Measurements from ENCODE around the gene SMAD5.

Gene SMAD5

DNA sequence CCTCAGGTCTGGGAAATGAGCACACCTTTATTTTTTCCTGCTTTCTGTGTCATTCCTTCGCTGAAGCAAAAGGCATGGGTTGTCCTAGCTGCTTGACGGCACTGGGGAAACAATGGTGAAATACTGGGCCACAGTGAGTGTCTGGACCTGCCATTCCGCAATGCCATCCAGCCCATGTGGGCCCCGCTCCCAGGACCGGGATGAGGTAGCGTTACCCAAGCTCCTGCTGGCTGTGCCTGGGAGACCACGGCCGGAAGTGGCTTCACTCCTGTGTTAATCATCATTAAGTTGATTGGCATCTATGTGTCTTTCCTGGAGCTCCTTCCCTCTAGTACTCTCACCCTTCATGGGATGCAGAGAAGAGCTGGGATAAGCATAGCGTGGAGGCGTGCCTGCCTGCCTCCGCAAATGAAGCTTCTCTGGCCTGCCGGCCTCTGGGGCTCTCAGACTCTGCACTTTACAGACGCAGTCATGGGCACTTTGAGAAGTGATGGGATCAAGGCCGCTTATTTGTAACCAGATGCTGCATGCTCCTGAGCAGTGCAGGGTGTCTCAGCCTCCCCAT is 76.8 kb downstream of the SMAD5 start:
- H3K27me3 ChIP-seq (replicated peaks; ENCODE audit: control insufficient read depth, insufficient read depth, low read length): peaks cover 1% of the 10 kb centered on the region; the same call in 1 of the 2 replicates
- no peaks in the 10 kb centered on the region for H3K36me3 ChIP-seq (ENCODE audit: control insufficient read depth, insufficient read depth, low read length)
- no peak for TF ChIP-seq CTCF (IDR thresholded peaks at IDR 0.05; ENCODE audit: insufficient read depth, low read length, poor library complexity, severe bottlenecking)
- H3K4me3 ChIP-seq (replicated peaks; ENCODE audit: low read depth, low read length): no peak overlapping the region
- DNase-seq (ENCODE audit: extremely low read depth, insufficient read length): no peak

GRCh38 chr5:136210259-136210658 is 77.6 kb downstream of the SMAD5 start:
- H3K27me3 ChIP-seq (replicated peaks; ENCODE audit: control insufficient read depth, insufficient read depth, low read length): peaks cover 1% of the 10 kb centered on the region; the same call in 1 of the 2 replicates
- DNase-seq (ENCODE audit: extremely low read depth, insufficient read length): no peak
- H3K4me3 ChIP-seq (replicated peaks; ENCODE audit: low read depth, low read length): no peak overlapping the region
- TF ChIP-seq CTCF (IDR thresholded peaks at IDR 0.05; ENCODE audit: insufficient read depth, low read length, poor library complexity, severe bottlenecking): no peak
- H3K36me3 ChIP-seq (ENCODE audit: control insufficient read depth, insufficient read depth, low read length): no peaks in the 10 kb centered on the region

- no peaks in the 10 kb centered on the region for H3K36me3 ChIP-seq (ENCODE audit: control insufficient read depth, insufficient read depth, low read length)
- no peak for DNase-seq (ENCODE audit: extremely low read depth, insufficient read length)
- H3K4me3 ChIP-seq (replicated peaks; ENCODE audit: low read depth, low read length): no peak overlapping the region
- TF ChIP-seq CTCF (IDR thresholded peaks at IDR 0.05; ENCODE audit: insufficient read depth, low read length, poor library complexity, severe bottlenecking): no peak
- peaks cover 1% of the 10 kb centered on the region; the same call in 1 of the 2 replicates for H3K27me3 ChIP-seq (replicated peaks; ENCODE audit: control insufficient read depth, insufficient read depth, low read length)
Observed at GRCh38 chr5:136211282-136212040, 78.8 kb downstream of the SMAD5 start.

DNA sequence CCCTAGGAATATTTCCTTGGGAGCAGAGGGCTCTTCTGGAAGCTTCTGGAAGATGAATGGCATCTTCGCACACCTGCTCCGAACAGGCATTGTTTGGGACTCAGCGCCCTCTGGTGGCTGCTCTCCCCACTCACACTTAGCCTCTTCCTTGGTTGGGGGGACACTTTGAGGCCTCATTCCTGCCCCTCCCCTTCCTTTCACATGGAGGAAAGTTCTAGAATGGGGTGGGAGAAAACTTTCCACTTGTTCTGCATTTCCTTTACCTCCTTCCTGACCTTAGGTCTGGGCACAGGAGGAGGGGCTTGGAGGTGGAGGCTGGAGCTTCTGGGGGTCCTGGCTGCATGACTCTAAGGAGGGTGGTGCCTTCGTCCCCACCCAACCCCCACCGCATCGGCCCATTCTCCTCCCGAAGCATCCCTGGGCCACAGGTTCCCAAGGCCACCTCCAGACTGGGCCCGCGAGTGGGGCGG is 79.6 kb downstream of the SMAD5 start:
- DNase-seq (ENCODE audit: extremely low read depth, insufficient read length): no peak
- peak; percentile 87 for TF ChIP-seq CTCF (IDR thresholded peaks at IDR 0.05; ENCODE audit: insufficient read depth, low read length, poor library complexity, severe bottlenecking)
- Histone ChIP-seq H3K4me3 (replicated peaks; ENCODE audit: low read depth, low read length) (no peak overlapping the region), H3K36me3 (ENCODE audit: control insufficient read depth, insufficient read depth, low read length) (no peaks in the 10 kb centered on the region), H3K27me3 (replicated peaks; ENCODE audit: control insufficient read depth, insufficient read depth, low read length) (peaks cover 1% of the 10 kb centered on the region; the same call in 1 of the 2 replicates)

- Histone ChIP-seq H3K36me3 (ENCODE audit: control insufficient read depth, insufficient read depth, low read length) (no peaks in the 10 kb centered on the region), H3K27me3 (replicated peaks; ENCODE audit: control insufficient read depth, insufficient read depth, low read length) (peaks cover 1% of the 10 kb centered on the region; the same call in 1 of the 2 replicates), H3K4me3 (replicated peaks; ENCODE audit: low read depth, low read length) (no peak overlapping the region)
- no peak for DNase-seq (ENCODE audit: extremely low read depth, insufficient read length)
- no peak for TF ChIP-seq CTCF (IDR thresholded peaks at IDR 0.05; ENCODE audit: insufficient read depth, low read length, poor library complexity, severe bottlenecking)
Observed at GRCh38 chr5:136213919-136214493, 81.4 kb downstream of the SMAD5 start.
